Effector CD4-positive, alpha-beta T cell (primary cell): ENCODE results near the gene CEP112.

Source experiments
- DNase-seq: peaks from one replicate; pipeline ENCODE4 v3.0.0-alpha.2; 2020

CEP112 gene

GRCh38 chr17:66054242-66054641, 137.7 kb downstream of the CEP112 start:
- DNase-seq: no peak

DNA sequence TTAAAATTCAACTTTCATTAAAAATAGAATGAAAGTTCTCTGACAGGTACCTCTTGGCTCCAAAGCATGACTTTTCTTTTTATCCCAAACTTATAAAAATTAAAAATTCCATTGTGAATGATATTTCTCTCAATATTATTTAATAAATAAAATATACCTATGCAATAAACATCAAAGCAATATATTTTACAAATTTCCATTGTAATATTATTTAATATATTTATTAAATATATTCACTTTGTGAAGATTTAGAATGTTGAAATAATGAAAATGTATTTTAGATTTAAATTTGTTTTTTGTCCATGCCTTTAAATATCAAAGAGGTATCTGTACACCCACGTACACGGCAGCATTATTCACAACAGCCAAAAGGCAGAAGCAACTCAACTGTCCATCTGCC, 147.8 kb downstream of the CEP112 start:
- no peak for DNase-seq

DNA sequence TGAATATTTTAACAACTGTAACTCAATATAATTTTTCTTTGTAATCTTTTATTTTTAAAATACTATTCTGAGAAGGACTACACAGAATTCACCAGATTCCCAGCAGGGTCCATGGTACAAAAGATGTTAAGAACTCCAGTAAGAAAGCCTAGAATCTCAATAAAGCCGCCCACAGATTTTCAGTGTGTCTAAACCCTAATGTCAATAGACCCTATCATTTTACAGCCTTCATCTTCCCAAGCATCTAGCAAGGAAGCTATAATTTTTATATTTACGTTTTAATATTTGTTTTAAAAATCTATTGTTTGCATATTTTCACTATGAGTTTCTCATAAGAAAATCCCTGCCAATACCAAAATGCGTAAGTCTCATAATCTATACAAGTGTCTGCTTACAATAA, 148.5 kb downstream of the CEP112 start:
- no peak for DNase-seq

- DNase-seq: no peak
These were observed 151.5 kb downstream of the CEP112 start for GRCh38 chr17:66040402-66040801.

GRCh38 chr17:66038125-66038524, 153.8 kb downstream of the CEP112 start:
- DNase-seq: no peak

- DNase-seq: no peak
These were observed 154.7 kb downstream of the CEP112 start for GRCh38 chr17:66037221-66037620.

DNA sequence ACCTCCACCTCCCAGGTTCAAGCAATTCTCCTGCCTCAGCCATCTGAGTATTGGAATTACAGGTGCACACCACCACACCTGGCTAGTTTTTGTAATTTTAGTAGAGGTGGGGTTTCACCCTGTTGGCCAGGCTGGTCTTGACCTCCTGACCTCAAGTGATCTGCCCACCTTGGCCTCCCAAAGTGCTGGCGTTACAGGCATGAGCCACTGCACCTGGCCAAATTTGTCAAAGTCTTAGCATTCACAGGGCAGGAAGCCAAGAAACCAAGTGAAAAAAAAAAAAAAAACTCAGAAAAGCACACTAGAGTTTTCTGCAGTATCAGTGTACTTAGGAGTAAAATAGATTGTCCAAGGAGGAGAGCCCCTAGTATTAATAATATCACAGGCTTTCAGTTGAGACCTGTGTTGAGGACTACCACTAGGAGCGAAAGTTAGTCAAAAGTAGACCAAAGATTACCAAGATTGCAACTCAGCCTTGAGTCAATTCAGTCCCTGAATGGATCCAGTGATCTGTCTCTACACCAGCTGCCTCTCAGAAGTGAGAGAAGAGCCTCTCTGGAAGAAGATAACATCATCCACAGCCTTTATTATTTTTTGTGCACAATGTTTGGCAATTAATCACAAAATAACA, 159.7 kb downstream of the CEP112 start:
- no peak for DNase-seq

- no peak for DNase-seq
These were observed 166.4 kb downstream of the CEP112 start for GRCh38 chr17:66025551-66025950.

DNA sequence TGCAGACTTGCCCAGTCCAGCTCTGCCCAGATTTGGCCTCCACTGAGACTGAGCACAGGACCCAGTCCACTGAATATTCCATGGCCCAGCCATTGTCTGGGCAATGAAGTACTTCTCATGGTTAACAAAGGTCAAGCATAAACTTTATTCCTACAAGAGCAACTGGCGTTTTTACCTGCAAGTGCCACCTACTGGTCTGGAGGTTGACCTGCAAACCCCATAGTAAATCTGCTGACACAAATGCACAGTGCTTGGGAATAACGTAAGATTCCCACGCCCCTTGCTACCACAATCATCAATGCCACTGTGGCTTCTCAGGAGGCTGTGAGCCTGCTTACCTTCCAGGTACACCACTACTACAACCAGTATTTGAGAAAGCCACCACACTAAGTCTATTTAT, 170.2 kb downstream of the CEP112 start:
- DNase-seq: no peak

- DNase-seq: no peak
These were observed 173.1 kb downstream of the CEP112 start for GRCh38 chr17:66018786-66019185.

GRCh38 chr17:66016231-66016630, 175.7 kb downstream of the CEP112 start:
- DNase-seq: no peak

DNA sequence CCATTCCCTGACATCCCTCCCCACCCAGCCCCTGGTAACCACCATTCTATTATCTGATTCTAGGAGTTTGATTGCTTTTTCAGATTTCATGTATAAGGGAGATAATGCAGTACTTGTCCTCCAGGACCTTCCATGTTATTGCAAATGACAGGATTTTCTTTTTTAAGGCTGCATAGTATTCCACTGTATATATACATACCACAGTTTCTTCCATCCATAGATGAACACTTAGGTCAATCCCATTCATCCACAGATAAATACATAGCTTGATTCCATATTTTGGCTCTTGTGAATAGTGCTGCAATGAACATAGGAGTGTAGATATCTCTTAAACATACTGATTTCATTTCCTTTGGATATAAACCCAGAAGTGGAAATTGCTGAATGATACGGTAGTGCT, 183.3 kb downstream of the CEP112 start:
- DNase-seq: no peak

GRCh38 chr17:66006654-66007053, 185.3 kb downstream of the CEP112 start:
- no peak for DNase-seq

GRCh38 chr17:66002812-66003211, 189.1 kb downstream of the CEP112 start:
- no peak for DNase-seq

DNA sequence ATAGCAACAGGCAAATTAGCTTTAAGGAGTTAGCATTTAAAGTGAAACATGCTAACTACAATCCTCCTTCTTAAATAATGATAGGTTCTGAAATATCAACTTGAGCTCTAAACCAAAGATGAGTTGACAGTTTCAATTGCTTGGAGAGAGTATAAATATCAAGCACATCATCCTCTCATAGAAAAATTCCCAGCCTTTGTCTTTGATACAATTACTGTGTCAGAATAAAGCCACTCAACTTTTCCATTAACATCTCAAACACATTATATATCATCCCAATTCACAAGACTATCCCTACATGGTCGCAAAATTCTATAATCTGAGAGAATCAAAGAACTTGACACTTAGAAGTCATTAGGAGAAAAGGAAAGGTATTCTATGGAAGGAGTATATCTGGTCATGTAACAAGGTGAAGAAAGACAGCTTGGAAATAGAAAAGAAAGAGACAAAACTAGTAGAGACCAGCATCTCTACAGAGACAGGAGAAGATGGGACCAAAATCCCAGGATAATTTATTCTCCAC, 189.8 kb downstream of the CEP112 start:
- no peak for DNase-seq

DNA sequence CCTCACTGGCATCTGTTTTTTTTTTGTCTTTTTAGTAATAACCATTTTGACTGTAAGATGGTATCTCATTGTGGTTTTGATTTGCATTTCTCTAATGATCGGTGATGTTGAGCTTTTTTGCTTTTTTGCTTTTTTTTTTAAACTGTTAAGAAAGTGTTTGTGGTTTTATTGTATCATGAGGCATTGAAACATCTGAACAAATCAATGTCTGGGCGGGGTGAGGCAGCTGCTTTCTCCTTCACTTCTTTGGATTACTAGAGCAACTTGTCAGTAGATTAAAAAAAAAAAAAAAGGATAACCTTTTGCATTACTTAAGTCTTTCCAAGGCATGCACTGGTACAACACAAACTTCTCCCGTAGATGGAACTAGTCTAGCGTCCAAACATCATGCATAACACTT, 191.7 kb downstream of the CEP112 start:
- no peak for DNase-seq

- no peak for DNase-seq
These were observed 193.3 kb downstream of the CEP112 start for GRCh38 chr17:65998675-65999074.

DNA sequence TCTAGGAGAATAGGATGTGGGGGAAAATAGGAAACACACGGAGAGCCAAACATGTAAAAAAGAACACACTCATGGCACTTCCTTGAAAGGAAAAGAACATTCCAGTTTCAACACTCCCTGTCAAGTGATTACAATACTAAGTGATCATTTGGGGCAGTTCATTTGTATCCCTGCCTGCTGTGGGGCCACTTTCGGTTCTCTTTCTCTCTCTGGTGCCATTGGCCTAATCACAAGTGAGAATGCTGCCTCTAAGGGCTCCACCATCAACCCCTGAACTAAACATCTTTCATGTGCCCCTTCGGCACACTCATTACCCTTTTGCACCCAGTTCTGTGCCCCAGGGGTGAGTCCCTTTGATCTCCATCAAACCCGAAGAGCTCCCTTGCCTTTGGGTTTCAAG, 197.3 kb downstream of the CEP112 start:
- no peak for DNase-seq

GRCh38 chr17:65994114-65994513, 197.8 kb downstream of the CEP112 start:
- DNase-seq: no peak

- DNase-seq: no peak
These were observed 201.3 kb downstream of the CEP112 start for GRCh38 chr17:65990593-65990992.

DNA sequence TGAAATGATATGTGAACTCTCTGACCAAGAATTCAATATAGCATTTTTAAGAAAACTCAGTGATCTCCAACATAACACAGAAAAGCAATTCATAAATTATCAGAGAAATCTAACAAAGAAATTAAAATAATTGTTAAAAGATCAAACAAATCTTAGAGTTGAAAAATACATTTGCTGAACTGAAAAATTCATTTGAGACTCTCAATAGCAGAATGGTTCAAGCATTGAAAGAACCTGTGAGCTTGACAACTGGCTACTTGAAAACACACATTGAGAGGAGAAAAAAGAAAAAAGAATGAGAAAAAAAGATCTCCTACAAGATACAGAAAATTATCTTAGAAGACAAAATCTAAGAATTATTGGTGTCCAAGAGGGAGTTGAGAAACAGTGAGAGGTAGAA, 203.5 kb downstream of the CEP112 start:
- no peak for DNase-seq

GRCh38 chr17:65987988-65988387, 203.9 kb downstream of the CEP112 start:
- DNase-seq: no peak

GRCh38 chr17:65985571-65985970, 206.4 kb downstream of the CEP112 start:
- no peak for DNase-seq

DNA sequence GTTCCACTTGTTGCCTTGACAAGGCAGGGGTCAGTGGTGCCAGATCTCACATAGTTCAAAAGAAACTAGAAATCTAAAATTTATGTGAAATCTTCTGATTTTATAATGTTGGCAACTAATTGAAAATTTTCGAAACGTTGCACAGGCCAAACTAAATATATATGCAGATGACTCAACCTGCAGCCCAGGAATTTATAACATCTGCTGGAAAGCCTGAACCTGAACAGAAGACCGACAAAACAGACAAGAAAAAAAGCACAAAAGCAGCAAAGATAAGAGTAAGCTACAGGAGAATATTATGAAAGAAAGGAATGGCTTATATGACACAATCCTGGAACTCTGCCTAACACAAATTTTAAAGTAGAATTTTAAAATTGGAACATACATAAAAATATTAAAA, 207.6 kb downstream of the CEP112 start:
- DNase-seq: no peak

DNA sequence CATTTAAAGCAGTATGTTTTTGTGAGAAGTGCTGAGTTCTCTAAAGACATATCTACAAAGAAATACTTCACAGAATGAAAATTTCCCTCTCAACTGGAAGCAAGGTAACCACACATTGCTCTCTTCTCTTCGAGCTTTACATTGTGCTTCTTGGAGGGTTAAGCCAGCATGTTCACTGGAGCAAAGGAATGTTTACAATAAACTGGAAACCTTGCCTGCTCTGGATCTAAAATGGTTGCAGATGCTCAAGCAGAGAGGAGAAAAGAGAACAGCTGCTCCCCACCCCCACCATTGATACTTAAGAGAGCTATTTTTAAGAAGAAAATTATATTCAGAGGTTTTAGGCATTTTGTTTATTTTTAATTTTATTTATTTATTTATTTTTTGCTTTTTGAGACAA, 213.1 kb downstream of the CEP112 start:
- no peak for DNase-seq
